ENCODE data around the gene EEF1AKMT2. TPM values are rescaled to one million over a fixed set of nuclear protein-coding genes. Genes with fewer than 3 reads are reported as not detected.
"Not testable (repeated sequence)": the region's sequence is repeated elsewhere in the genome, so short reads cannot be mapped to it uniquely, and the experiment has no call there.

The EEF1AKMT2 gene
- total RNA-seq, 1 donor from 2014 or later: 19.1 TPM

DNA sequence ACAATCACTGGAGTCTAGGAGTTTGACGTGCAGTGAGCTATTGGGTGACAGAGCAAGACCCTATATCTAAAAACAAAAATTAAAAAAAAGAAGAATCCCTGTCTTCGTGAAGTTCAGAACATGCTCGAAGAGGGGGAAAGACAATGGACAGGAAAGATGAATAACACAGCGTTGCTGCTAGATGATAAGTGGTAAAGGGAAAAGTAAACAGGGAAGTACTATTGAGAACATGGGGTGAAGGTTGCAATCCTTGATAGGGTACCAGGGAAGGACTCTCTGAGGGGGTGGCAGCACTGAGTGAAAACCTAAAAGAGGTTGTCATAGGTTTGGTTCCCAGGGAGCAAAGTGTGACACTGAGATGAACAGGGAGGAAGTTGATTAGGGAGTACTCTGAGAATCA is 7.1 kb upstream of the EEF1AKMT2 start:
- Histone ChIP-seq H3K9me3 (ENCODE audit: insufficient read depth, low read depth, low read length) (no peaks in the 10 kb centered on the region), H3K9ac (ENCODE audit: low read length) (no peak overlapping the region), H4K20me1 (ENCODE audit: insufficient read depth, low read length) (no peaks in the 10 kb centered on the region), H3K79me2 (ENCODE audit: insufficient read depth, low read length) (peaks cover 25% of the 10 kb centered on the region), H3K4me3 (ENCODE audit: insufficient read depth, low read depth, low read length) (no peak overlapping the region), H3K27ac (ENCODE audit: low read depth, low read length) (no peak overlapping the region), H3K36me3 (ENCODE audit: insufficient read depth, low read length) (no peaks in the 10 kb centered on the region), H3K4me1 (ENCODE audit: insufficient read depth, low read length) (no peaks in the 10 kb centered on the region), H3K4me2 (ENCODE audit: low read length) (no peak overlapping the region), H2AFZ (ENCODE audit: low read depth, low read length) (no peak overlapping the region), H3K27me3 (ENCODE audit: insufficient read depth, low read length) (no peaks in the 10 kb centered on the region)
- TF ChIP-seq CTCF (IDR thresholded peaks at IDR 0.05; ENCODE audit: insufficient read depth, low read depth, low read length): no peak
- TF ChIP-seq EZH2 (IDR thresholded peaks at IDR 0.05; ENCODE audit: insufficient read depth, low read length): no peak
- H3K36me3 Mint-ChIP-seq (ENCODE audit: low read depth, unreplicated experiment): no peaks in the 10 kb centered on the region
- peaks cover 4% of the 10 kb centered on the region for H3K27me3 Mint-ChIP-seq (ENCODE audit: low read depth, unreplicated experiment)
- no peak overlapping the region for H3K4me3 Mint-ChIP-seq (ENCODE audit: unreplicated experiment)
- no peaks in the 10 kb centered on the region for H3K9me3 Mint-ChIP-seq (ENCODE audit: unreplicated experiment)
- H3K4me1 Mint-ChIP-seq (ENCODE audit: low read depth, unreplicated experiment): peaks cover 7% of the 10 kb centered on the region
- FAIRE-seq (no peak), DNase-seq (ENCODE audit: low read depth) (no peak)
- no peak overlapping the region for H3K27ac Mint-ChIP-seq (ENCODE audit: unreplicated experiment)

GRCh38 chr10:124798364-124798763 is 6.7 kb upstream of the EEF1AKMT2 start:
- no peak overlapping the region for H3K27ac Mint-ChIP-seq (ENCODE audit: unreplicated experiment)
- H3K36me3 ChIP-seq (ENCODE audit: insufficient read depth, low read length): no peaks in the 10 kb centered on the region
- H3K27ac ChIP-seq (ENCODE audit: low read depth, low read length): no peak overlapping the region
- H3K9me3 ChIP-seq (ENCODE audit: insufficient read depth, low read depth, low read length): no peaks in the 10 kb centered on the region
- no peaks in the 10 kb centered on the region for H3K27me3 ChIP-seq (ENCODE audit: insufficient read depth, low read length)
- no peak for TF ChIP-seq CTCF (IDR thresholded peaks at IDR 0.05; ENCODE audit: insufficient read depth, low read depth, low read length)
- no peak for TF ChIP-seq EZH2 (IDR thresholded peaks at IDR 0.05; ENCODE audit: insufficient read depth, low read length)
- H3K4me3 ChIP-seq (ENCODE audit: insufficient read depth, low read depth, low read length): no peak overlapping the region
- no peak overlapping the region for H2AFZ ChIP-seq (ENCODE audit: low read depth, low read length)
- H3K9me3 Mint-ChIP-seq (ENCODE audit: unreplicated experiment): no peaks in the 10 kb centered on the region
- H3K4me1 Mint-ChIP-seq (ENCODE audit: low read depth, unreplicated experiment): peaks cover 7% of the 10 kb centered on the region
- no peaks in the 10 kb centered on the region for H4K20me1 ChIP-seq (ENCODE audit: insufficient read depth, low read length)
- H3K9ac ChIP-seq (ENCODE audit: low read length): no peak overlapping the region
- H3K4me1 ChIP-seq (ENCODE audit: insufficient read depth, low read length): no peaks in the 10 kb centered on the region
- H3K27me3 Mint-ChIP-seq (ENCODE audit: low read depth, unreplicated experiment): peaks cover 4% of the 10 kb centered on the region
- FAIRE-seq: no peak
- H3K36me3 Mint-ChIP-seq (ENCODE audit: low read depth, unreplicated experiment): no peaks in the 10 kb centered on the region
- H3K4me2 ChIP-seq (ENCODE audit: low read length): no peak overlapping the region
- no peak overlapping the region for H3K4me3 Mint-ChIP-seq (ENCODE audit: unreplicated experiment)
- H3K79me2 ChIP-seq (ENCODE audit: insufficient read depth, low read length): peaks cover 20% of the 10 kb centered on the region
- no peak for DNase-seq (ENCODE audit: low read depth)

DNA sequence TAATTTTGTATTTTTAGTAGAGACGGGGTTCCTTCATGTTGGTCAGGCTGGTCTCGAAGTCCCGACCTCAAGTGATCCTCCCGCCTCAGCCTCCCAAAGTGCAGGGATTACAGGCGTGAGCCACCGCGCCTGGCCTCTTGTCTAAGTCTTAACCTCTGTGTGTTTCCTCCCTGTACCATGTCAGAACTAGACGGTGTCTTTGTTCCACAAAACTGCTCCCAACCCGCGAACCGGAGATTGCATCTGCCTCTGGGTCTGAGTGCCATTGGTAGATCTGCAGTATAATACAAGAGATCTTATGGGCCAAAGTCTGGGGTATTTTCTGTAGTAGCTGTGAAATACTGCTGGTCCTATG is 1.3 kb upstream of the EEF1AKMT2 start:
- Mint-ChIP-seq H3K27me3 (ENCODE audit: low read depth, unreplicated experiment) (peaks cover 1% of the 10 kb centered on the region), H3K4me3 (ENCODE audit: unreplicated experiment) (peak overlapping the region; percentile 96), H3K9me3 (ENCODE audit: unreplicated experiment) (peaks cover 5% of the 10 kb centered on the region), H3K36me3 (ENCODE audit: low read depth, unreplicated experiment) (peaks cover 5% of the 10 kb centered on the region), H3K27ac (ENCODE audit: unreplicated experiment) (no peak overlapping the region), H3K4me1 (ENCODE audit: low read depth, unreplicated experiment) (peaks cover 1% of the 10 kb centered on the region)
- no peak overlapping the region for H3K4me3 ChIP-seq (ENCODE audit: insufficient read depth, low read depth, low read length)
- H3K4me2 ChIP-seq (ENCODE audit: low read length): peak overlapping the region; percentile 96
- H3K79me2 ChIP-seq (ENCODE audit: insufficient read depth, low read length): peaks cover 30% of the 10 kb centered on the region
- H3K4me1 ChIP-seq (ENCODE audit: insufficient read depth, low read length): no peaks in the 10 kb centered on the region
- H2AFZ ChIP-seq (ENCODE audit: low read depth, low read length): no peak overlapping the region
- peaks cover 6% of the 10 kb centered on the region for H3K36me3 ChIP-seq (ENCODE audit: insufficient read depth, low read length)
- no peak overlapping the region for H3K27ac ChIP-seq (ENCODE audit: low read depth, low read length)
- FAIRE-seq (no peak), DNase-seq (ENCODE audit: low read depth) (no peak)
- TF ChIP-seq EZH2 (IDR thresholded peaks at IDR 0.05; ENCODE audit: insufficient read depth, low read length) (no peak), CTCF (IDR thresholded peaks at IDR 0.05; ENCODE audit: insufficient read depth, low read depth, low read length) (no peak)
- no peaks in the 10 kb centered on the region for H4K20me1 ChIP-seq (ENCODE audit: insufficient read depth, low read length)
- no peak overlapping the region for H3K9ac ChIP-seq (ENCODE audit: low read length)
- no peaks in the 10 kb centered on the region for H3K27me3 ChIP-seq (ENCODE audit: insufficient read depth, low read length)
- no peaks in the 10 kb centered on the region for H3K9me3 ChIP-seq (ENCODE audit: insufficient read depth, low read depth, low read length)

- H3K27me3 ChIP-seq (ENCODE audit: insufficient read depth, low read length); H3K27me3 Mint-ChIP-seq (ENCODE audit: low read depth, unreplicated experiment); H4K20me1 ChIP-seq (ENCODE audit: insufficient read depth, low read length); H3K4me1 Mint-ChIP-seq (ENCODE audit: low read depth, unreplicated experiment); H3K9me3 Mint-ChIP-seq (ENCODE audit: unreplicated experiment); DNase-seq (ENCODE audit: low read depth); H3K4me3 Mint-ChIP-seq (ENCODE audit: unreplicated experiment); H3K4me3 ChIP-seq (ENCODE audit: insufficient read depth, low read depth, low read length); H3K4me1 ChIP-seq (ENCODE audit: insufficient read depth, low read length); H3K9ac ChIP-seq (ENCODE audit: low read length); H3K79me2 ChIP-seq (ENCODE audit: insufficient read depth, low read length); H3K4me2 ChIP-seq (ENCODE audit: low read length); FAIRE-seq; H3K36me3 Mint-ChIP-seq (ENCODE audit: low read depth, unreplicated experiment); H2AFZ ChIP-seq (ENCODE audit: low read depth, low read length); H3K36me3 ChIP-seq (ENCODE audit: insufficient read depth, low read length); H3K27ac Mint-ChIP-seq (ENCODE audit: unreplicated experiment); H3K27ac ChIP-seq (ENCODE audit: low read depth, low read length); H3K9me3 ChIP-seq (ENCODE audit: insufficient read depth, low read depth, low read length): not testable (repeated sequence)
Measured at GRCh38 chr10:124782900-124783299, 8.8 kb downstream of the EEF1AKMT2 start.
